Vagina (tissue), 1 donor: ENCODE results near the gene TAGLN3. TPM values are rescaled to one million over a fixed set of nuclear protein-coding genes. Genes with fewer than 3 reads are reported as not detected.

ENCODE experiments used
- total RNA-seq: library from RNA; depleted of rRNA; stranded (reverse); fragments of >200 nt; gene quantifications from one replicate; pipeline ENCODE4 v1.2.3, GENCODE V29; 2016

TAGLN3 gene
- total RNA-seq, 1 donor from 2014 or later = 3.9 TPM

Other genes with a start within 250 kb of the TAGLN3 start
- 66.8 TPM for gene PHLDB2, start 139.7 kb upstream of the TAGLN3 start, total RNA-seq
- 10.8 TPM for gene ABHD10, start 19.9 kb upstream of the TAGLN3 start, total RNA-seq
- not detected for gene TMPRSS7, start 35.8 kb downstream of the TAGLN3 start, total RNA-seq
- gene C3orf52, start 87.5 kb downstream of the TAGLN3 start, total RNA-seq = 8.1 TPM
- 1.5 TPM for gene GCSAM, start 134.3 kb downstream of the TAGLN3 start, total RNA-seq